ENCODE measurements around the gene SORBS2.

- no peak for TF ChIP-seq CTCF (IDR thresholded peaks at IDR 0.05; ENCODE audit: control extremely low read depth in 1 of 3, insufficient read depth in 1 of 3, low read depth in 1 of 3, low read length in 3 of 3)
- TF ChIP-seq POLR2A (IDR thresholded peaks at IDR 0.05; ENCODE audit: control extremely low read depth in 1 of 2, low read depth in 2 of 2, low read length in 2 of 2) = no peak
- TF ChIP-seq EZH2 (IDR thresholded peaks at IDR 0.05; ENCODE audit: low read depth, low read length, severe bottlenecking) = no peak
- no peak for TF ChIP-seq SUZ12 (IDR thresholded peaks at IDR 0.05; ENCODE audit: low read length)
- no peak for TF ChIP-seq SP4 (IDR thresholded peaks at IDR 0.05; ENCODE audit: low read length)
- no peak for TF ChIP-seq YY1 (IDR thresholded peaks at IDR 0.05; ENCODE audit: low read depth, low read length)
- TF ChIP-seq TAF1 (IDR thresholded peaks at IDR 0.05; ENCODE audit: low read depth, low read length) = no peak
- no peak for TF ChIP-seq MAFK (IDR thresholded peaks at IDR 0.05; ENCODE audit: low read depth, low read length)
Observed at GRCh38 chr4:185602397-185602796, 209.6 kb downstream of the SORBS2 start.
